ENCODE results near the gene PCDHB4.
"Not testable (repeated sequence)": the region's sequence is repeated elsewhere in the genome, so short reads cannot be mapped to it uniquely, and the experiment has no call there.

The PCDHB4 gene

GRCh38 chr5:141123396-141124135 is 1.9 kb downstream of the PCDHB4 start:
- not testable (repeated sequence) for H3K27ac Mint-ChIP-seq, H3K4me1 Mint-ChIP-seq, H3K4me3 Mint-ChIP-seq, ATAC-seq, H3K9me3 Mint-ChIP-seq, H3K36me3 Mint-ChIP-seq
- H3K27me3 Mint-ChIP-seq, result peaks cover 19% of the 10 kb centered on the region

GRCh38 chr5:141127305-141127704 is 5.7 kb downstream of the PCDHB4 start:
- no peak overlapping the region for H3K4me3 Mint-ChIP-seq
- peaks cover 5% of the 10 kb centered on the region for H3K9me3 Mint-ChIP-seq
- H3K36me3 Mint-ChIP-seq, result no peaks in the 10 kb centered on the region
- no peak overlapping the region for H3K27ac Mint-ChIP-seq
- peaks cover 4% of the 10 kb centered on the region for H3K27me3 Mint-ChIP-seq
- ATAC-seq, result no peak
- no peaks in the 10 kb centered on the region for H3K4me1 Mint-ChIP-seq

- Mint-ChIP-seq H3K36me3 (no peaks in the 10 kb centered on the region), H3K27ac (no peak within 1 kb of the TSS), H3K4me1 (peaks cover 7% of the 10 kb centered on the region), H3K9me3 (peaks cover 17% of the 10 kb centered on the region), H3K4me3 (no peak within 1 kb of the TSS), H3K27me3 (peaks cover 18% of the 10 kb centered on the region)
- no peak for ATAC-seq
Measured at GRCh38 chr5:141135030-141135717, 13.6 kb downstream of the PCDHB4 start, which contains the start of gene PCDHB5. Gene PCDHB5, plus strand, starts transcription at chr5:141135206. Its CDS starts 229 bp downstream, at chr5:141135435.

- no peak overlapping the region for H3K27ac Mint-ChIP-seq
- H3K27me3 Mint-ChIP-seq, result peaks cover 18% of the 10 kb centered on the region
- peaks cover 17% of the 10 kb centered on the region for H3K9me3 Mint-ChIP-seq
- no peak overlapping the region for H3K4me3 Mint-ChIP-seq
- H3K4me1 Mint-ChIP-seq, result peaks cover 7% of the 10 kb centered on the region
- ATAC-seq, result no peak
- H3K36me3 Mint-ChIP-seq, result no peaks in the 10 kb centered on the region
Measured at GRCh38 chr5:141135718-141136266, 14.2 kb downstream of the PCDHB4 start.

- Mint-ChIP-seq H3K27me3 (peaks cover 27% of the 10 kb centered on the region), H3K9me3 (peaks cover 17% of the 10 kb centered on the region)
- H3K27ac Mint-ChIP-seq, H3K4me1 Mint-ChIP-seq, H3K36me3 Mint-ChIP-seq, ATAC-seq, H3K4me3 Mint-ChIP-seq: not testable (repeated sequence)
Measured at GRCh38 chr5:141137346-141137745, 15.7 kb downstream of the PCDHB4 start.

- Mint-ChIP-seq H3K36me3 (no peaks in the 10 kb centered on the region), H3K4me1 (peaks cover 12% of the 10 kb centered on the region), H3K27me3 (peaks cover 38% of the 10 kb centered on the region), H3K4me3 (peak within 1 kb of the TSS; percentile 31), H3K9me3 (peaks cover 5% of the 10 kb centered on the region), H3K27ac (no peak within 1 kb of the TSS)
- no peak for ATAC-seq
Measured at GRCh38 chr5:141149812-141150211, 28.2 kb downstream of the PCDHB4 start, which contains the start of gene PCDHB6. Gene PCDHB6, plus strand, starts transcription at chr5:141150057. Its CDS starts 201 bp downstream, at chr5:141150258.

GRCh38 chr5:141150224-141150992 is 28.8 kb downstream of the PCDHB4 start:
- Mint-ChIP-seq H3K27ac (no peak overlapping the region), H3K36me3 (no peaks in the 10 kb centered on the region), H3K9me3 (peaks cover 5% of the 10 kb centered on the region), H3K4me1 (peaks cover 12% of the 10 kb centered on the region), H3K27me3 (peaks cover 35% of the 10 kb centered on the region), H3K4me3 (no peak overlapping the region)
- no peak for ATAC-seq

- Mint-ChIP-seq H3K9me3 (peaks cover 5% of the 10 kb centered on the region), H3K27me3 (peaks cover 39% of the 10 kb centered on the region)
- no peak for ATAC-seq
Measured at GRCh38 chr5:141150993-141151325, 29.3 kb downstream of the PCDHB4 start.

GRCh38 chr5:141151632-141152031 is 30.0 kb downstream of the PCDHB4 start:
- H3K9me3 Mint-ChIP-seq, ATAC-seq: not testable (repeated sequence)

More at GRCh38 chr5:141150993-141151325, 29.3 kb downstream of the PCDHB4 start:
- Mint-ChIP-seq H3K4me3 (no peak overlapping the region), H3K27ac (no peak overlapping the region), H3K4me1 (peaks cover 10% of the 10 kb centered on the region), H3K36me3 (no peaks in the 10 kb centered on the region)

GRCh38 chr5:141152096-141152495 is 30.5 kb downstream of the PCDHB4 start:
- H3K9me3 Mint-ChIP-seq, H3K36me3 Mint-ChIP-seq, H3K27ac Mint-ChIP-seq, ATAC-seq, H3K4me3 Mint-ChIP-seq, H3K4me1 Mint-ChIP-seq: not testable (repeated sequence)
- peaks cover 50% of the 10 kb centered on the region for H3K27me3 Mint-ChIP-seq

More at GRCh38 chr5:141151632-141152031, 30.0 kb downstream of the PCDHB4 start:
- H3K4me1 Mint-ChIP-seq, H3K27ac Mint-ChIP-seq, H3K36me3 Mint-ChIP-seq, H3K4me3 Mint-ChIP-seq: not testable (repeated sequence)
- H3K27me3 Mint-ChIP-seq, result peaks cover 46% of the 10 kb centered on the region

- no peaks in the 10 kb centered on the region for H3K36me3 Mint-ChIP-seq
- ATAC-seq, result no peak
- H3K4me1 Mint-ChIP-seq, result no peaks in the 10 kb centered on the region
- H3K27me3 Mint-ChIP-seq, result peaks cover 42% of the 10 kb centered on the region
- H3K9me3 Mint-ChIP-seq, result peaks cover 5% of the 10 kb centered on the region
- no peak overlapping the region for H3K27ac Mint-ChIP-seq
- H3K4me3 Mint-ChIP-seq, result no peak overlapping the region
Measured at GRCh38 chr5:141155540-141156374, 34.1 kb downstream of the PCDHB4 start.

- H3K36me3 Mint-ChIP-seq, H3K9me3 Mint-ChIP-seq, H3K4me1 Mint-ChIP-seq, H3K4me3 Mint-ChIP-seq, H3K27ac Mint-ChIP-seq, ATAC-seq: not testable (repeated sequence)
- H3K27me3 Mint-ChIP-seq, result peaks cover 38% of the 10 kb centered on the region
Measured at GRCh38 chr5:141157356-141157755, 35.7 kb downstream of the PCDHB4 start.

GRCh38 chr5:141157901-141158300 is 36.3 kb downstream of the PCDHB4 start:
- not testable (repeated sequence) for H3K9me3 Mint-ChIP-seq, H3K36me3 Mint-ChIP-seq, H3K4me1 Mint-ChIP-seq, H3K4me3 Mint-ChIP-seq, ATAC-seq, H3K27ac Mint-ChIP-seq
- peaks cover 33% of the 10 kb centered on the region for H3K27me3 Mint-ChIP-seq

- H3K36me3 Mint-ChIP-seq, result no peaks in the 10 kb centered on the region
- H3K4me1 Mint-ChIP-seq, result no peaks in the 10 kb centered on the region
- H3K27me3 Mint-ChIP-seq, result peaks cover 30% of the 10 kb centered on the region
- peaks cover 3% of the 10 kb centered on the region for H3K9me3 Mint-ChIP-seq
- H3K4me3 Mint-ChIP-seq, result no peak within 1 kb of the TSS
- no peak for ATAC-seq
- no peak within 1 kb of the TSS for H3K27ac Mint-ChIP-seq
Measured at GRCh38 chr5:141172381-141173204, 51.0 kb downstream of the PCDHB4 start, which contains the start of gene PCDHB7. Gene PCDHB7, plus strand, starts transcription at chr5:141172644. Its CDS starts 192 bp downstream, at chr5:141172836.
